GM12873 (cell line): Measurements from ENCODE around the gene OLFML1.

Experiments used
- TF ChIP-seq, protein P1 (sequence below): IDR thresholded peaks from 2 replicates; pipeline ENCODE4 v1.5.1; 2012; ENCODE audit warnings: low read depth, mild to moderate bottlenecking, moderate library complexity, low read length, control low read depth; ENCODE audit not compliant: insufficient read depth; ENCODE audit errors: missing control alignments

The OLFML1 gene

GRCh38 chr11:7444091-7444981 is 41.0 kb upstream of the OLFML1 start:
- TF ChIP-seq, protein P1, sequence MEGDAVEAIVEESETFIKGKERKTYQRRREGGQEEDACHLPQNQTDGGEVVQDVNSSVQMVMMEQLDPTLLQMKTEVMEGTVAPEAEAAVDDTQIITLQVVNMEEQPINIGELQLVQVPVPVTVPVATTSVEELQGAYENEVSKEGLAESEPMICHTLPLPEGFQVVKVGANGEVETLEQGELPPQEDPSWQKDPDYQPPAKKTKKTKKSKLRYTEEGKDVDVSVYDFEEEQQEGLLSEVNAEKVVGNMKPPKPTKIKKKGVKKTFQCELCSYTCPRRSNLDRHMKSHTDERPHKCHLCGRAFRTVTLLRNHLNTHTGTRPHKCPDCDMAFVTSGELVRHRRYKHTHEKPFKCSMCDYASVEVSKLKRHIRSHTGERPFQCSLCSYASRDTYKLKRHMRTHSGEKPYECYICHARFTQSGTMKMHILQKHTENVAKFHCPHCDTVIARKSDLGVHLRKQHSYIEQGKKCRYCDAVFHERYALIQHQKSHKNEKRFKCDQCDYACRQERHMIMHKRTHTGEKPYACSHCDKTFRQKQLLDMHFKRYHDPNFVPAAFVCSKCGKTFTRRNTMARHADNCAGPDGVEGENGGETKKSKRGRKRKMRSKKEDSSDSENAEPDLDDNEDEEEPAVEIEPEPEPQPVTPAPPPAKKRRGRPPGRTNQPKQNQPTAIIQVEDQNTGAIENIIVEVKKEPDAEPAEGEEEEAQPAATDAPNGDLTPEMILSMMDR: no peak

DNA sequence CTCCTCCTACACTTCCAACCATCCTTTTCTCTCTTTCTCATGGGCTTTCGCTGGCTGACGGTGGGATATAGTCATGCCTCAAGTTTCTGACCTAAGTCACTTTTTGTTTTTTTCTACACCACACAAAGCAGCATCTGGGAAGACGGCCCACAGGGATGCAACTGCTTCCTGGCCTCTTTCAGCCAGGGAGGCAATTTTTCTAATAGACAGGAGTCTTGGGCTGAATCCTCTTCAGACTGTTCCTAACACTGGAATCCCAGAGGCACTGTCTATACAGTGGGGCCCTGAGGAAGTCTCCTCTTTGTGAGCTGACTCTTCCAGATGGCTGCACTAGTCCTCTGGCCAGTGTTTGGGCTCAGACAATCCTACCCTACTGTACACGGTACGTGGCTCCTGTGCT is 39.7 kb upstream of the OLFML1 start:
- TF ChIP-seq, protein P1: no peak

DNA sequence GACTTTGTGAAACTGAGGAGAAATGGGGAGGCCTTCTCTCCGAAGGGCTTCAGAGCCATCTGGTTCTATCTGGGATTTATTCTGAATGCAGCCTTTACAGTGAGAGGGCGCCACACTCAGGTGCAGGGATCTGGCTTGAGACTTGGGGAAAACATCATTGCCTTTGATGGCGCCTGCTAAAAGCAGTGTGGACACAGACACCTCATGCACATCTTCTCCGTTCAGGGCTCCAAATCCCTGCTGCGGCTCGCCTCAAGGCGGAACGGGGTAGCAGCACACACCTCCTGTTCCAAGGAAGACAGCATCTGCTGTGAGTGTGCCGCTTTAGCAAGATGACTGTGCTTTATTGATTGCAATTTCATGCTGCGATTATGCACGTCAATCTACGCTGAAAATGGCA is 37.1 kb upstream of the OLFML1 start:
- TF ChIP-seq, protein P1: no peak

DNA sequence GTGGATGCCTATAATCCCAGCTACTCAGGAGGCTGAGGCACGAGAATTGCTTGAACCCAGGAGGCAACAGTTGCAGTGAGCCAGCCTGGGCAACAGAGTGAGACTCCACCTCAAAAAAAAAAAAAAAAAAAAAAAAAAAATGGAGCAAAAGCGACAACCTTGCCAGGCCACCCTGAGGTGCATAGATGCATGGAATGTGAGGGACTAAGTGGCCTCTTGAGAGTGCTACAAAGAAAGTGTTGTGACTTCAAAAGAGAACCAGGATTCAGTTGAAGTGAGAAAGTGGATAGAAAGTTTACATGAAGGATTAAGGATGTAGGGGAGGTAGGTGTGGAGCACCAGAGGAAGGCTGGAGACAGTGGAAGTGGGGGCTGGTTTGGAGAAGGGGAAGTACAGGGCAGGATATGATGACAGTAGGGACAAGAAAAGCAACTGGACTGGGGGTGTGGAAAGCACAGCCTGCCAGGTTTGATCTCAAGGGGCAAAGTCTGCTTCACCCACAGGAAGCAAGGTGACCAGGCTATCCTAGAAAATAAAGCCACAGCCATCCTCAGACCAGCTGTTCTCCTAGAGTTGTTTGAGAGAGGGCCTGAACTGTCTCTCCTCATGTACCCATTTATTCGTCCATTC is 36.0 kb upstream of the OLFML1 start:
- TF ChIP-seq, protein P1: no peak

GRCh38 chr11:7449841-7450214 is 35.5 kb upstream of the OLFML1 start:
- TF ChIP-seq, protein P1: no peak

GRCh38 chr11:7450836-7451235 is 34.5 kb upstream of the OLFML1 start:
- TF ChIP-seq, protein P1: no peak

- TF ChIP-seq, protein P1: no peak
These were observed 33.8 kb upstream of the OLFML1 start for GRCh38 chr11:7451520-7451919.
